NB4 (cell line): ENCODE data around the gene CIB4.

Experiments
- TF ChIP-seq, protein P1 (sequence below): IDR thresholded peaks from one replicate; pipeline ENCODE4 v1.5.1; 2012; ENCODE audit warnings: low read depth, low read length
- TF ChIP-seq, protein P2 (sequence below): IDR thresholded peaks from 2 replicates; pipeline ENCODE4 v1.6.1; 2011; ENCODE audit warnings: low read depth, low read length

DNA sequence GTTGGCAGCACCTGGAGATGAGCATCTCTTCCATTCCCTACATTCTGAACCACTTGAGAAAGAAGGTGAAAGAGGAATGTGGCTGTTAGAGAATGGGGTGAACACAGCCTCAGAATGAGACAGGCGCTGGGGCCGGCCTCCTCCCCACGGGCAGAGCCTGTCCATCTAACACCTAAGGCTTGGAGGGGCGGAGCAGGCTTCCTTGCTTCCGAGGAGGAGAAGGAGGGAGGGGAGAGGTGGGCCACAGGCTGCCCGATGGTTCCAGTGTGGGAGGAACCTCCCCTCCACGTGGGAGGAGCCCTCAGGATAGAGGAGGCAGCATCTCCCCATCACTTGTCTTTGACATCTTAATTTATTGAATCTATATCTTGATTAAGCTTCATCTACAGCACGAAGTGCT lies 68.6 kb downstream of the CIB4 start:
- TF ChIP-seq, protein P1, sequence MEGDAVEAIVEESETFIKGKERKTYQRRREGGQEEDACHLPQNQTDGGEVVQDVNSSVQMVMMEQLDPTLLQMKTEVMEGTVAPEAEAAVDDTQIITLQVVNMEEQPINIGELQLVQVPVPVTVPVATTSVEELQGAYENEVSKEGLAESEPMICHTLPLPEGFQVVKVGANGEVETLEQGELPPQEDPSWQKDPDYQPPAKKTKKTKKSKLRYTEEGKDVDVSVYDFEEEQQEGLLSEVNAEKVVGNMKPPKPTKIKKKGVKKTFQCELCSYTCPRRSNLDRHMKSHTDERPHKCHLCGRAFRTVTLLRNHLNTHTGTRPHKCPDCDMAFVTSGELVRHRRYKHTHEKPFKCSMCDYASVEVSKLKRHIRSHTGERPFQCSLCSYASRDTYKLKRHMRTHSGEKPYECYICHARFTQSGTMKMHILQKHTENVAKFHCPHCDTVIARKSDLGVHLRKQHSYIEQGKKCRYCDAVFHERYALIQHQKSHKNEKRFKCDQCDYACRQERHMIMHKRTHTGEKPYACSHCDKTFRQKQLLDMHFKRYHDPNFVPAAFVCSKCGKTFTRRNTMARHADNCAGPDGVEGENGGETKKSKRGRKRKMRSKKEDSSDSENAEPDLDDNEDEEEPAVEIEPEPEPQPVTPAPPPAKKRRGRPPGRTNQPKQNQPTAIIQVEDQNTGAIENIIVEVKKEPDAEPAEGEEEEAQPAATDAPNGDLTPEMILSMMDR: no peak
- TF ChIP-seq, protein P2, sequence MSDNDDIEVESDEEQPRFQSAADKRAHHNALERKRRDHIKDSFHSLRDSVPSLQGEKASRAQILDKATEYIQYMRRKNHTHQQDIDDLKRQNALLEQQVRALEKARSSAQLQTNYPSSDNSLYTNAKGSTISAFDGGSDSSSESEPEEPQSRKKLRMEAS: no peak
